Cardiac muscle cell (in vitro differentiated cells and primary cell): ENCODE measurements around the gene KCTD16. TPM values are rescaled to one million over a fixed set of nuclear protein-coding genes. Genes with fewer than 3 reads are reported as not detected.

Experiments used
- DNase-seq, 2 donors: peaks; one replicate each; pipeline versions ENCODE4 v3.0.0 to v3.0.0-alpha.2; 2010 to 2017; ENCODE audit warnings: low read depth in 1 of 2, low spot score in 1 of 2
- H3K27ac ChIP-seq: fragments of 200-600 bp; sonication (generic); 2 replicates; pipeline ENCODE4 v1.5.1; 2016
- H3K27me3 ChIP-seq: fragments of 200-600 bp; sonication (generic); 2 replicates; pipeline ENCODE4 v1.6.0; 2016; ENCODE audit warnings: control low read depth
- H3K36me3 ChIP-seq: fragments of 200-600 bp; sonication (generic); 2 replicates; pipeline ENCODE4 v1.5.1; 2016; ENCODE audit warnings: control low read depth
- H3K4me1 ChIP-seq: fragments of 200-600 bp; sonication (generic); 2 replicates; pipeline ENCODE4 v1.8.1; 2017; ENCODE audit warnings: low read depth, mild to moderate bottlenecking, mixed run types
- H3K4me3 ChIP-seq: fragments of 200-600 bp; sonication (generic); 2 replicates; pipeline ENCODE4 v1.5.1; 2016; ENCODE audit warnings: mild to moderate bottlenecking
- H3K9me3 ChIP-seq: fragments of 200-600 bp; sonication (generic); 2 replicates; pipeline ENCODE4 v1.5.1; 2017; ENCODE audit warnings: low read depth, mild to moderate bottlenecking, control low read depth
- CTCF ChIP-seq: IDR thresholded peaks from 2 replicates; pipeline ENCODE4 v1.5.1; 2012; ENCODE audit warnings: low read depth, mild to moderate bottlenecking, low read length
- polyA plus RNA-seq: library from polyadenylated mRNA; unstranded; fragments of >200 nt; fragmentation: Nextera tagmentation; extraction: Ambion mirVana; gene quantifications from 2 replicates; pipeline ENCODE4 v1.2.1, GENCODE V29; 2016
- total RNA-seq: library from RNA; depleted of rRNA; stranded (reverse); fragments of >200 nt; gene quantifications from 2 replicates; pipeline ENCODE4 v1.2.3, GENCODE V29; 2016

Gene KCTD16
- total and polyA plus RNA-seq, 2 experiments from 2014 or later: 0.13 to 0.66 TPM

- Histone ChIP-seq H3K9me3 (no peaks in the 10 kb centered on the region), H3K4me3 (no peak overlapping the region), H3K27ac (no peak overlapping the region), H3K36me3 (no peaks in the 10 kb centered on the region), H3K4me1 (no peaks in the 10 kb centered on the region), H3K27me3 (peaks cover 20% of the 10 kb centered on the region)
- TF ChIP-seq CTCF: no peak
- DNase-seq: no peak
Observed at GRCh38 chr5:144377207-144377606, 206.5 kb downstream of the KCTD16 start.

- H3K36me3 ChIP-seq: no peaks in the 10 kb centered on the region
- no peak for DNase-seq
- H3K27ac ChIP-seq: no peak overlapping the region
- H3K27me3 ChIP-seq: peaks cover 9% of the 10 kb centered on the region
- no peak for TF ChIP-seq CTCF
- no peak overlapping the region for H3K4me3 ChIP-seq
- H3K4me1 ChIP-seq: no peaks in the 10 kb centered on the region
- H3K9me3 ChIP-seq: no peaks in the 10 kb centered on the region
Observed at GRCh38 chr5:144378681-144379080, 208.0 kb downstream of the KCTD16 start.

- Histone ChIP-seq H3K27me3 (no peaks in the 10 kb centered on the region), H3K9me3 (no peaks in the 10 kb centered on the region), H3K27ac (no peak overlapping the region), H3K4me1 (no peaks in the 10 kb centered on the region), H3K4me3 (no peak overlapping the region), H3K36me3 (no peaks in the 10 kb centered on the region)
- DNase-seq: no peak
- TF ChIP-seq CTCF: no peak
Observed at GRCh38 chr5:144385597-144385996, 214.9 kb downstream of the KCTD16 start.

GRCh38 chr5:144386315-144386714 is 215.6 kb downstream of the KCTD16 start:
- DNase-seq: no peak
- TF ChIP-seq CTCF: no peak
- no peaks in the 10 kb centered on the region for H3K4me1 ChIP-seq
- H3K4me3 ChIP-seq: no peak overlapping the region
- no peak overlapping the region for H3K27ac ChIP-seq
- H3K36me3 ChIP-seq: no peaks in the 10 kb centered on the region
- H3K27me3 ChIP-seq: no peaks in the 10 kb centered on the region
- no peaks in the 10 kb centered on the region for H3K9me3 ChIP-seq

- Histone ChIP-seq H3K27me3 (no peaks in the 10 kb centered on the region), H3K36me3 (no peaks in the 10 kb centered on the region), H3K9me3 (no peaks in the 10 kb centered on the region), H3K27ac (no peak overlapping the region), H3K4me1 (no peaks in the 10 kb centered on the region), H3K4me3 (no peak overlapping the region)
- no peak for TF ChIP-seq CTCF
- peak in 1 of 2 donors; percentile 1 for DNase-seq
Observed at GRCh38 chr5:144390133-144390532, 219.5 kb downstream of the KCTD16 start.

- Histone ChIP-seq H3K4me3 (no peak overlapping the region), H3K27ac (no peak overlapping the region), H3K9me3 (no peaks in the 10 kb centered on the region), H3K4me1 (no peaks in the 10 kb centered on the region), H3K27me3 (no peaks in the 10 kb centered on the region), H3K36me3 (no peaks in the 10 kb centered on the region)
- DNase-seq: no peak
- no peak for TF ChIP-seq CTCF
Observed at GRCh38 chr5:144391044-144391443, 220.4 kb downstream of the KCTD16 start.
